Right lobe of liver (tissue), 6 donors: ENCODE data around the gene PVALB. TPM values are rescaled to one million over a fixed set of nuclear protein-coding genes. Genes with fewer than 3 reads are reported as not detected.
A peak's percentile ranks its signal among the peaks of the same experiment; 100 is the strongest.

Experiments
- ATAC-seq, 4 donors: fragments of 200-7000 bp; cut with Tn5 transposase; one replicate each; pipeline ENCODE4 v1.9.1; 2020; ENCODE audit warnings: mild to moderate bottlenecking in 4 of 4, moderate library complexity in 4 of 4
- DNase-seq, 3 donors: peaks; one replicate each; pipeline ENCODE4 v3.0.0-alpha.2; 2020
- H3K27ac ChIP-seq, 3 donors: fragments of 200-600 bp; one replicate each; pipeline ENCODE4 v1.8.0; 2022
- H3K27me3 ChIP-seq, 2 donors: fragments of 200-600 bp; one replicate each; pipeline ENCODE4 v1.8.0; 2022
- H3K36me3 ChIP-seq, 4 donors: fragments of 200-600 bp; sonication (generic) in 1 of 4; one replicate each; pipeline versions ENCODE4 v1.5.1 to v1.8.0; 2017 to 2022; ENCODE audit warnings: control low read depth in 1 of 4
- H3K4me1 ChIP-seq, 4 donors: fragments of 200-600 bp; sonication (generic) in 1 of 4; one replicate each; pipeline versions ENCODE4 v1.5.1 to v1.8.0; 2017 to 2022; ENCODE audit warnings: control low read depth in 1 of 4
- H3K4me3 ChIP-seq, 3 donors: fragments of 200-600 bp; one replicate each; pipeline ENCODE4 v1.8.0; 2022
- H3K9me3 ChIP-seq, 4 donors: fragments of 200-600 bp; sonication (generic) in 1 of 4; one replicate each; pipeline versions ENCODE4 v1.5.1 to v1.8.0; 2017 to 2022; ENCODE audit warnings: control low read depth in 1 of 4
- POLR2A ChIP-seq: fragments of 450-650 bp; IDR thresholded peaks from one replicate; pipeline ENCODE4 v1.6.1; 2017; ENCODE audit warnings: antibody characterized with exemption, mild to moderate bottlenecking
- WGBS: methylation state at CpG from one replicate; pipeline ENCODE4 v1.1.6; 2018; ENCODE audit warnings: low coverage, low lambda C conversion rate; ENCODE audit not compliant: insufficient coverage; ENCODE audit errors: missing lambda C conversion rate; 5-methylcytosine and 5-hydroxymethylcytosine counted together
- intact Hi-C, 2 donors: fragments of 100-400 bp; cut with DNase I; formaldehyde crosslinking; loops; one replicate each; pipeline versions ENCODE4 v1.11.2 to v1.14.1; 2022
- total RNA-seq, 6 experiments: library from RNA; depleted of rRNA in 2 of 6; stranded (reverse); fragments of >200 nt in 2 of 6; fragmentation: NEBNext Ultra II Directional in 3 of 6; extraction: Animal tissue kit (Norgen Biotek cat#: 25700) in 3 of 6; gene quantifications; one replicate each; pipeline versions ENCODE4 v1.1.0 to v1.2.4, GENCODE V29; 2016 to 2023
- TF ChIP-seq, protein P1 (sequence below), 4 donors: fragments of 200-600 bp in 3 of 4; fragments of 450-650 bp in 1 of 4; IDR thresholded peaks; one replicate each; pipeline versions ENCODE4 v1.5.1 to v1.8.0; 2016 to 2022; ENCODE audit warnings: antibody characterized with exemption in 4 of 4, mild to moderate bottlenecking in 2 of 4
- donor health status: DM: no; HTN: yes; CAD: no.
- donor health status: DM: no; HTN: no; CAD: no.
- donor health status: DM: no; HTN: no; CAD: no.
- donor health status: DM: no; HTN: yes; CAD: no.
- donor health status: DM: no; HTN: yes; CAD: no.

Gene PVALB
- total RNA-seq, 6 experiments from 2014 or later = 0.59 to 1.7 (median 1.4) TPM; not detected in 2

DNA sequence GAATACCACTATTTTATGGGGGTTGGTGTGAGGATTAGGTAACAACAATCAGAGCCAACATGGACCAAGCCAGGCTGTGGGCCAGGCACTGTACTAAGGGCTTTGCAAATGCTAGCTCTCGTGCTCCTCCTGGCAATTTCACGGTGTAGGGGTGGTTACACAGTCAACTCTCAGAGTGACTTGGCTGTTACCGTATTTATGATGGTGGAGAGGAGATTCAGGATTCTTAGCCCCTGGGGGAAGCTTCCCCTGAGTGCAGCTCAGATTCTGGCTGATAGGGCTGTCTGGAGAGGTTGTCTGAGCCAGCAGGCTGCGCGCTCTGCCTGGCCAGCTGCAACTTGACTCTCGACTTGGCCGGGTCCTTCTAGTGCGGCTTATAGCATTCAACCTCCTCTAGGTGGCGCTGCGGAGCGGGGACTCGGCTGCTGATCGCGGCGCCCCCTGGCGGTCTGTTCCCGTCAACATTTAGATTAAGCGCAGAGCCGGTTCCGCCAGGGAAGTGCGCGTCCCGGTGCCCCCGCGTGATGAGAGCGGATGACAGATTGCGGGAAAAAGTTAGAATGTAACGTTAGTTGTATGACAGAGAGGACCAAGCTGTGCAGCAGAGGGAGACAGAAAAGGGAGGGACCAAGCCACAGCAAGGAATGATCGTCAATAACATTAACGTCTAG is 39.4 kb upstream of the PVALB start:
- Histone ChIP-seq H3K4me1 (no peaks in the 10 kb centered on the region), H3K9me3 (no peaks in the 10 kb centered on the region), H3K27me3 (no peaks in the 10 kb centered on the region), H3K4me3 (no peak overlapping the region), H3K36me3 (no peaks in the 10 kb centered on the region), H3K27ac (no peak overlapping the region)
- ATAC-seq (peak; percentile 86 to 93 (median 88)), DNase-seq (peak; percentile 91 to 93 (median 92))
- 9% methylated on average over 17 of the region's 30 CpGs for whole genome bisulfite sequencing
- TF ChIP-seq POLR2A = no peak
- TF ChIP-seq, protein P1, sequence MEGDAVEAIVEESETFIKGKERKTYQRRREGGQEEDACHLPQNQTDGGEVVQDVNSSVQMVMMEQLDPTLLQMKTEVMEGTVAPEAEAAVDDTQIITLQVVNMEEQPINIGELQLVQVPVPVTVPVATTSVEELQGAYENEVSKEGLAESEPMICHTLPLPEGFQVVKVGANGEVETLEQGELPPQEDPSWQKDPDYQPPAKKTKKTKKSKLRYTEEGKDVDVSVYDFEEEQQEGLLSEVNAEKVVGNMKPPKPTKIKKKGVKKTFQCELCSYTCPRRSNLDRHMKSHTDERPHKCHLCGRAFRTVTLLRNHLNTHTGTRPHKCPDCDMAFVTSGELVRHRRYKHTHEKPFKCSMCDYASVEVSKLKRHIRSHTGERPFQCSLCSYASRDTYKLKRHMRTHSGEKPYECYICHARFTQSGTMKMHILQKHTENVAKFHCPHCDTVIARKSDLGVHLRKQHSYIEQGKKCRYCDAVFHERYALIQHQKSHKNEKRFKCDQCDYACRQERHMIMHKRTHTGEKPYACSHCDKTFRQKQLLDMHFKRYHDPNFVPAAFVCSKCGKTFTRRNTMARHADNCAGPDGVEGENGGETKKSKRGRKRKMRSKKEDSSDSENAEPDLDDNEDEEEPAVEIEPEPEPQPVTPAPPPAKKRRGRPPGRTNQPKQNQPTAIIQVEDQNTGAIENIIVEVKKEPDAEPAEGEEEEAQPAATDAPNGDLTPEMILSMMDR (IDR thresholded peaks at IDR 0.05) = peak; percentile 100
- intact Hi-C loops = loop anchor here in 1 of 2 donors (10.0 kb wide), 1 partner anchor 311 kb away; no protein-coding TSS in a partner anchor

DNA sequence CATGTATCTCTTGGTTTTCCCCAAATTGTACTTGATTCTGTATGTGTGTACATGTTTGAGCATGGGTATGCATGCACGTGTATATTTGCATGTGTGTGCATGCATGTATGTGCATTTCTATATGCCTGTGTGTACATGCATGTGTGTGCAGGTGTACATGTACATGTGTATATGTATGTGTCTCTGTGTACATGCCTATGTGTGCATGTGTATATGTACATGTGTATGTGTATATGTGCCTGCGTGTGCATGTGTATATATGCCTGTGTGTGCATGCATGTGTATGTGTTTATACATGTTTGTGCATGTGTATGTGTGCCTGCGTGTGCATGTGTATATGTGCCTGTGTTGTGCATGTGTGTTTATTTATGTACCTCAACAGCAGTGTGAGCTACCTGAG is 38.6 kb upstream of the PVALB start:
- Histone ChIP-seq H3K27me3 (no peaks in the 10 kb centered on the region), H3K27ac (no peak overlapping the region), H3K36me3 (no peaks in the 10 kb centered on the region), H3K4me3 (no peak overlapping the region), H3K9me3 (no peaks in the 10 kb centered on the region), H3K4me1 (no peaks in the 10 kb centered on the region)
- DNase-seq (no peak), ATAC-seq (no peak)
- WGBS = 56% methylated on average over 3 of the region's 3 CpGs
- TF ChIP-seq POLR2A = no peak
- TF ChIP-seq, protein P1 (IDR thresholded peaks at IDR 0.05) = no peak
- intact Hi-C loops = loop anchor here in 1 of 2 donors (10.0 kb wide), 1 partner anchor 311 kb away; no protein-coding TSS in a partner anchor

DNA sequence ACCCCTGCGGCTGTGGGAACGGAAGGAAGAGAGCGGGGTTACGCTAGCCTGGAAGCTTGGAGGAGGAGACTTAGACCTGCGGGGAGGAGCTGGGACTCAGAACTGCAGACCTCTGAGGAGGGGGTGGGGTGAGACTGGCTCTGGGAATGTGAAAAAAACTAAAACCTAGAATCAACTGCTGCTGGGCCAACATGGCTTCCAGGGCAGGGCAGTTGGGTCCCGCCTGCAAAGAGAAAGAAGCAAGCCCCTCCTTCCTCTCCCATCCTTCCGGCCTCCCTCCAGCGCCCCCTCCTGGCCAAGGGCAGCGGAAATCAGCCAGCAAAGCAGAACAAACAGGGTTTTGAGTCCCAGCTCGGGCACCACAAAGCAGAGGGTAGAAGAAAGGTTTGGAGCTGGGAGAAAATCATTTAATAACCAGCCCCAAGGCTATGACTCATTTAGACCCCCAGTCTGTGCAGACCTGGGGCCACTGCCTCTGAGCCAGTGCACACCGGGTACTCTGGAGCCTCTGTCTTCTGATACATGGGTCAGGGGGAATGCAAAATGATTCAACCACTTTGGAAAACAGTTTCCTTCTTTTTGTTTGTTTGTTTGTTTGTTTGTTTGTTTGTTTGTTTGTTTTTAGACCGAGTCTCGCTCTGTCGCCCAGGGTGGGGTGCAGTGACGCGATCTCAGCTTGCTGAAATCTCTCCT is 36.7 kb upstream of the PVALB start:
- intact Hi-C loops = loop anchor here in 1 of 2 donors (10.0 kb wide), 1 partner anchor 309 kb away; no protein-coding TSS in a partner anchor
- no peak overlapping the region for H3K27ac ChIP-seq
- no peaks in the 10 kb centered on the region for H3K36me3 ChIP-seq
- H3K4me1 ChIP-seq = no peaks in the 10 kb centered on the region
- TF ChIP-seq, protein P1 (IDR thresholded peaks at IDR 0.05) = peak; percentile 38 to 54 (median 46)
- TF ChIP-seq POLR2A = no peak
- no peaks in the 10 kb centered on the region for H3K9me3 ChIP-seq
- ATAC-seq (peak; percentile 67 to 79 (median 68)), DNase-seq (peak in 2 of 3 donors; percentile 75 to 77)
- H3K4me3 ChIP-seq = no peak overlapping the region
- H3K27me3 ChIP-seq = no peaks in the 10 kb centered on the region
- WGBS = 33% methylated on average over 14 of the region's 16 CpGs

DNA sequence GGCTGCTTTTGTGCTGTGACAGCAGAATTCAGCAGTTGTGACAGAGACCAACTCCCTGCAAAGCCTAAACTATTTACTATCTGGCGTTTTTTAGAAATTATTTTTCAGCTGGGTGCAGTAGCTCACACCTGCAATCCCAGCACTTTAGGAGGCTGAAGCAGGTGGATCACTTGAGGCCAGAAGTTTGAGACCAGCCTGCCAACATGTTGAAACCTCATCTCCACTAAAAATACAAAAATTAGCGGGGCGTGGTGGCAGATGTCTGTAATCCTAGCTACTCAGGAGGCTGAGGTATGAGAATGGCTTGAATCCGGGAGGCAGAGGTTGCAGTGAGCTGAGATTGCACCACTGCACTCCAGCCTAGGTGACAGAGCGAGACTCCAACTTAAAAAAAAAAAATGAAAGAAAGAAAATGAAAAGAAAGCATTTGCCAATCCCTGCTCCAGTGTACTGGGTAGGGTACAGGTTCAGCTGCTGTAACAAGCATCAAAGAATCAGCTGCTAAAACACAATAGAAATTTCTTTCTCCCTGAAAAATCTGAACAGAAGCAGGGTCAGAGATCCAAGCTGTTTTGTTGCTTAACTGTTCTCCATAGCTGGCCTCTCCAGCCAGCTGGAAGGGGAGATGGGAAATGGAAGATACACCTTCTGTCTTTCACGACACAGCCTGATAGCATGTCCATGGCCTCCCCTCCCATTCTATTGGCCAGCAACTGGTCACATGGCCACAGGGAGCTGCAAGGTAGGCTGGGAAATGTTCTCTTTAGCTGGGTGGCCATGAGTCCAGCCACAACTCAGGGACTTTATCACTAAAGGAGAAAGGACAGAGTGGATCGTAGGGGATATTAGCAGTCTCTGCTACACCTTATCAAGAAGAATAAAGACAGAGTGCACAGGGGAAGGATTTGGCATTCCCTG is 35.5 kb upstream of the PVALB start:
- no peak overlapping the region for H3K27ac ChIP-seq
- TF ChIP-seq, protein P1 (IDR thresholded peaks at IDR 0.05) = no peak
- TF ChIP-seq POLR2A = no peak
- ATAC-seq = no peak
- no peaks in the 10 kb centered on the region for H3K4me1 ChIP-seq
- intact Hi-C loops = loop anchor here in 1 of 2 donors (10.0 kb wide), 1 partner anchor 308 kb away; no protein-coding TSS in a partner anchor
- H3K4me3 ChIP-seq = no peak overlapping the region
- H3K36me3 ChIP-seq = no peaks in the 10 kb centered on the region
- no peaks in the 10 kb centered on the region for H3K27me3 ChIP-seq
- 56% methylated on average over 4 of the region's 7 CpGs for WGBS
- no peaks in the 10 kb centered on the region for H3K9me3 ChIP-seq
- no peak for DNase-seq
